ENCODE results near the gene REC114. TPM values are rescaled to one million over a fixed set of nuclear protein-coding genes. Genes with fewer than 3 reads are reported as not detected.

REC114 gene
- total RNA-seq, 1 experiment from 2014 or later: not detected

DNA sequence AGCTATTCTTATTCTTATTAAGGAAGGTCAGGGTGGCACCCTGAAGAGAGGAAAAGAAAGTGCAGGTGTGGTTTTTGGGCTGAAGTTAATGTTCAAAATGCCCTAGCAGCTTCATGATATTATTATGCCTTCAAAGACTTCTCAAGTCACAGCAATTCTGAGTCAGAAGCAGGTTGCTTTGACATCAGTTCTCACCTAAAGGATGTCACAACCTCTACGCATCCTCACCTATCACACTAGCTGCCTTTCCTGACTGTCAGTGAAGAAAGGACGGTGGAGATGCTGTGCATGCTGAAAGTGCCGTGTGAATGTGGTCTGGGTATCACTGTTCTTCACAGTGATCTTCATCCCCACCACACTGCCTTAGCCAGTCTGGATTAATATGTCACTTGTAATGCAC lies 140.6 kb downstream of the REC114 start:
- ChIA-PET POLR2A (no interaction called here), CTCF (no interaction called here)
- Mint-ChIP-seq H3K4me1 (0 out of 2 replicates have a peak, but pooled peaks cover 3% of the 10 kb centered on the region), H3K36me3 (peaks cover 52% of the 10 kb centered on the region), H3K27ac (no peak overlapping the region), H3K9me3 (no peaks in the 10 kb centered on the region), H3K4me3 (no peak overlapping the region), H3K27me3 (ENCODE audit: low read depth) (no peaks in the 10 kb centered on the region)
- TF ChIP-seq ZNF317 (CRISPR knock-in tag; IDR thresholded peaks at IDR 0.05; ENCODE audit: borderline replicate concordance, low read depth): no peak
- TF ChIP-seq SP1 (CRISPR knock-in tag; conservative IDR thresholded peaks at IDR 0.05): no peak
- TF ChIP-seq IRF1 (CRISPR knock-in tag; IDR thresholded peaks at IDR 0.05): no peak
- no peak for TF ChIP-seq GRHL2 (CRISPR knock-in tag; IDR thresholded peaks at IDR 0.05; ENCODE audit: insufficient replicate concordance, severe bottlenecking)
- TF ChIP-seq ZBTB43 (CRISPR knock-in tag; IDR thresholded peaks at IDR 0.05): no peak
- no peak for TF ChIP-seq ZNF281 (CRISPR knock-in tag; IDR thresholded peaks at IDR 0.05)
- TF ChIP-seq CREM (CRISPR knock-in tag; IDR thresholded peaks at IDR 0.05): no peak
- TF ChIP-seq ZNF416 (CRISPR knock-in tag; IDR thresholded peaks at IDR 0.05): no peak
- TF ChIP-seq MXD4 (CRISPR knock-in tag; IDR thresholded peaks at IDR 0.05; ENCODE audit: borderline replicate concordance): no peak
- TF ChIP-seq, protein P1, sequence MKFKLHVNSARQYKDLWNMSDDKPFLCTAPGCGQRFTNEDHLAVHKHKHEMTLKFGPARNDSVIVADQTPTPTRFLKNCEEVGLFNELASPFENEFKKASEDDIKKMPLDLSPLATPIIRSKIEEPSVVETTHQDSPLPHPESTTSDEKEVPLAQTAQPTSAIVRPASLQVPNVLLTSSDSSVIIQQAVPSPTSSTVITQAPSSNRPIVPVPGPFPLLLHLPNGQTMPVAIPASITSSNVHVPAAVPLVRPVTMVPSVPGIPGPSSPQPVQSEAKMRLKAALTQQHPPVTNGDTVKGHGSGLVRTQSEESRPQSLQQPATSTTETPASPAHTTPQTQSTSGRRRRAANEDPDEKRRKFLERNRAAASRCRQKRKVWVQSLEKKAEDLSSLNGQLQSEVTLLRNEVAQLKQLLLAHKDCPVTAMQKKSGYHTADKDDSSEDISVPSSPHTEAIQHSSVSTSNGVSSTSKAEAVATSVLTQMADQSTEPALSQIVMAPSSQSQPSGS (CRISPR knock-in tag; IDR thresholded peaks at IDR 0.05; ENCODE audit: borderline replicate concordance, low read depth): no peak
- no peak for TF ChIP-seq NFYB (CRISPR knock-in tag; conservative IDR thresholded peaks at IDR 0.05; ENCODE audit: low read depth)
- no peak for TF ChIP-seq JAZF1 (CRISPR knock-in tag; IDR thresholded peaks at IDR 0.05)
- no peak for TF ChIP-seq NFATC4 (CRISPR knock-in tag; IDR thresholded peaks at IDR 0.05)
- TF ChIP-seq SMAD3 (CRISPR knock-in tag; IDR thresholded peaks at IDR 0.05; ENCODE audit: borderline replicate concordance): no peak
- TF ChIP-seq PRDM15 (CRISPR knock-in tag; IDR thresholded peaks at IDR 0.05): no peak
- no peak for TF ChIP-seq ZNF671 (CRISPR knock-in tag; IDR thresholded peaks at IDR 0.05)
- no peak for ATAC-seq
- no peak for DNase-seq (ENCODE audit: low spot score)
